CD4-positive, alpha-beta memory T cell (primary cell): Measurements from ENCODE around the gene ZBTB16. TPM values are rescaled to one million over a fixed set of nuclear protein-coding genes. Genes with fewer than 3 reads are reported as not detected.

ENCODE experiments used
- CTCF ChIA-PET: fragments of 350-600 bp; sonication (Branson Sonifier 250); formaldehyde crosslinking; loops from one replicate; lab custom pipeline; 2021; ENCODE audit warnings: inconsistent platforms; ENCODE audit not compliant: partially characterized antibody; lab: Charles Lee
- POLR2A ChIA-PET: fragments of 350-600 bp; sonication (Branson Sonifier 250); formaldehyde crosslinking; loops from one replicate; lab custom pipeline; 2021; ENCODE audit not compliant: partially characterized antibody; lab: Charles Lee
- DNase-seq, 5 donors: peaks; one replicate each; pipeline versions ENCODE4 v3.0.0 to v3.0.0-alpha.2; 2020 to 2022; ENCODE audit warnings: mixed read lengths in 1 of 5
- H3K27ac ChIP-seq: one replicate; pipeline ENCODE4 v1.7.0; 2013; ENCODE audit warnings: low read depth, low read length
- H3K27me3 ChIP-seq: 2 replicates; pipeline ENCODE4 v1.7.0; 2013; ENCODE audit warnings: mild to moderate bottlenecking, low read length, moderate library complexity; ENCODE audit not compliant: insufficient read depth
- H3K36me3 ChIP-seq: 2 replicates; pipeline ENCODE4 v1.7.0; 2013; ENCODE audit warnings: mild to moderate bottlenecking, low read length, moderate library complexity; ENCODE audit not compliant: insufficient read depth
- H3K4me1 ChIP-seq: 2 replicates; pipeline ENCODE4 v1.7.0; 2013; ENCODE audit warnings: mild to moderate bottlenecking, low read length, moderate library complexity; ENCODE audit not compliant: insufficient read depth
- H3K4me3 ChIP-seq, 2 donors: one replicate each; pipeline ENCODE4 v1.7.0; 2013; ENCODE audit warnings: low read length in 2 of 2, mild to moderate bottlenecking in 1 of 2
- H3K9me3 ChIP-seq, 2 donors: one replicate each; pipeline ENCODE4 v1.7.0; 2013; ENCODE audit warnings: low read length in 2 of 2, control low read depth in 1 of 2; ENCODE audit not compliant: control insufficient read depth in 1 of 2
- H3K27ac Mint-ChIP-seq, 7 donors: one replicate each; pipeline ENCODE4 v1.8.0; 2020 to 2021; ENCODE audit warnings: mixed read lengths in 7 of 7, mild to moderate bottlenecking in 6 of 7, inconsistent platforms in 3 of 7, moderate library complexity in 3 of 7
- H3K27me3 Mint-ChIP-seq, 2 donors: one replicate each; pipeline ENCODE4 v1.8.0; 2020 to 2021; ENCODE audit warnings: mixed read lengths in 2 of 2
- H3K36me3 Mint-ChIP-seq, 2 donors: one replicate each; pipeline ENCODE4 v1.8.0; 2020 to 2021; ENCODE audit warnings: mixed read lengths in 2 of 2, inconsistent platforms in 1 of 2, mild to moderate bottlenecking in 1 of 2
- H3K4me1 Mint-ChIP-seq, 4 donors: one replicate each; pipeline ENCODE4 v1.8.0; 2020 to 2021; ENCODE audit warnings: mixed read lengths in 4 of 4, mild to moderate bottlenecking in 1 of 4
- H3K4me3 Mint-ChIP-seq, 8 donors: one replicate each; pipeline ENCODE4 v1.8.0; 2020 to 2021; ENCODE audit warnings: mixed read lengths in 8 of 8, mild to moderate bottlenecking in 7 of 8, moderate library complexity in 6 of 8, inconsistent platforms in 3 of 8
- H3K9me3 Mint-ChIP-seq, 8 donors: one replicate each; pipeline ENCODE4 v1.8.0; 2020 to 2021; ENCODE audit warnings: mixed read lengths in 8 of 8, mild to moderate bottlenecking in 5 of 8, inconsistent platforms in 3 of 8, moderate library complexity in 1 of 8
- intact Hi-C: fragments of 100-400 bp; cut with micrococcal nuclease; formaldehyde crosslinking; loops from one replicate; pipeline ENCODE4 v1.15.1; 2023
- polyA plus RNA-seq, 2 donors: library from polyadenylated mRNA; unstranded; fragments of 300-500 nt; fragmentation: Illumina TruSeq; gene quantifications; one replicate each; pipeline ENCODE4 v1.2.3, GENCODE V29; 2021
- total RNA-seq, 2 experiments: library from RNA; stranded (reverse); gene quantifications; one replicate each; pipeline ENCODE4 v1.2.3, GENCODE V29; 2021

The ZBTB16 gene
- total and polyA plus RNA-seq, 4 experiments from 2014 or later = 5.6 to 28.4 (median 8.6) TPM

DNA sequence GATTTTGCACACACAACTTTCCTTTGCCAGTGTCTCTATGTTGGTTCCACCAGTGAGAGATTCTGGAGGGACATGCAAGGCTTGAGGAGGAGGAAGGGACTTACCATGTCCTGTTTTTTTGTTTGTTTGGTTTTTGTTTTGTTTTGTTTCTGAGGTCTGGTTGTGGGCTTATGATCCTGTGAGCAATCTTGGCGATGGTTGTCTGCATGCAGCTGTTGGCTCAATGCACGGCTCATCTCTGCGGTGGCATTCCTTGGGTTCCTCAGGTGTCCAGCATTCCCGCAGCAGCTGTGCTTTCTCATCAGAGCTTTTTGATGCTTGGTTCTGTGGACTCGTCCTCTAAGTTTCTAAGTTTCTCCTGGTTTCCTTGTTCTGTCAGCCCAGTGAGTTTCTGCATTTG, 231.9 kb downstream of the ZBTB16 start:
- CTCF ChIA-PET = interaction anchor here (1.5 kb wide), 1 partner anchor 29 kb away, joined by 3 read pairs; no protein-coding TSS in a partner anchor
- H3K27ac Mint-ChIP-seq = no peak overlapping the region
- no peaks in the 10 kb centered on the region for H3K9me3 Mint-ChIP-seq
- no peak overlapping the region for H3K4me3 ChIP-seq
- H3K27me3 ChIP-seq = no peaks in the 10 kb centered on the region
- no peak for DNase-seq
- no peaks in the 10 kb centered on the region for H3K4me1 Mint-ChIP-seq
- intact Hi-C loops = no loop called here
- no peak overlapping the region for H3K4me3 Mint-ChIP-seq
- H3K4me1 ChIP-seq = no peaks in the 10 kb centered on the region
- H3K36me3 Mint-ChIP-seq = no peaks in the 10 kb centered on the region
- no peak overlapping the region for H3K27ac ChIP-seq
- H3K27me3 Mint-ChIP-seq = peaks cover 4 to 11% of the 10 kb centered on the region in 2 donors
- no peaks in the 10 kb centered on the region for H3K9me3 ChIP-seq
- no peaks in the 10 kb centered on the region for H3K36me3 ChIP-seq
- POLR2A ChIA-PET = no interaction called here

DNA sequence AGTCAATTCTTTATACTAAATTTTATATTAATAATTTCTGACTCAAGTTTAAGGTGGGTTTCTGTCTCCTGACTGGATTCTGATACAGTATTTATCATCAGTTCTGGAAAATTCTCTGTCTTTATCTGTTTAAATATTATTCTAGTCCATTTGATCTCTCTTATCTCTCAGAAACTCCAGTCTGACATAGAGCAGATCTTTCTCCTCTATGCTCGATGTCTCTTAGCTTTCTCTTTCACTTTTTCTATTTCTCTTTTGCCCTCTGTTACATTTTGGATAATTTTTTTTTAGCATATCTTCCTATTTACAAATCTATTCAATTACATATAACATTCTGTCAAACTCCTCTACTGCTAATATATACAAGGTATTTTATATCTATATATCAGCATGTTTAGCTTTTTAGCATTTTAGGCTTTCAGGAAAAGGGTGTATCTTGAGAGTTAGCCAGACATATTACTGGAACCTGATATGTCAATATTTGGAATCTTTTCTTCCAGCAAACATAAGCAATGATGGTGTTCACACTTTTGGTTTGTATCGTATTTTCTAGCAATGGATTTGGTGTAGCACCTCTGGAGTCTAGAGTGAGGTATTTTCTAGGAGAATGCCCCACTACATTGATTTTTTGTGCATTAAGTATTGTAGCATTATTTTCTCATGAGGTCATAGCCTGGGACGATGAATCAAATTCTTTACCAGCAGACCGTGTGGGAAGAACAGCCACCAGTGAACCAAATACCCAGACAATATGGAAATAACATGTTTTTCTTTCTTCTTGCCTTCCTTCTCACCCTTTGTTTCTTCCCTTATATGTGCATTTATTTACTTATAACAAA, 232.6 kb downstream of the ZBTB16 start:
- Mint-ChIP-seq H3K4me3 (peak overlapping the region in 1 of 8 donors; percentile 10), H3K4me1 (no peaks in the 10 kb centered on the region), H3K27ac (no peak overlapping the region), H3K27me3 (peaks cover 4 to 11% of the 10 kb centered on the region in 2 donors), H3K9me3 (no peaks in the 10 kb centered on the region), H3K36me3 (no peaks in the 10 kb centered on the region)
- no peak overlapping the region for H3K4me3 ChIP-seq
- POLR2A ChIA-PET = no interaction called here
- H3K27ac ChIP-seq = no peak overlapping the region
- H3K36me3 ChIP-seq = no peaks in the 10 kb centered on the region
- DNase-seq = no peak
- no peaks in the 10 kb centered on the region for H3K27me3 ChIP-seq
- CTCF ChIA-PET = interaction anchor here (0.5 kb wide), 1 partner anchor 277 kb away, joined by 3 read pairs; no protein-coding TSS in a partner anchor
- no peaks in the 10 kb centered on the region for H3K9me3 ChIP-seq
- no peaks in the 10 kb centered on the region for H3K4me1 ChIP-seq
- intact Hi-C loops = no loop called here

DNA sequence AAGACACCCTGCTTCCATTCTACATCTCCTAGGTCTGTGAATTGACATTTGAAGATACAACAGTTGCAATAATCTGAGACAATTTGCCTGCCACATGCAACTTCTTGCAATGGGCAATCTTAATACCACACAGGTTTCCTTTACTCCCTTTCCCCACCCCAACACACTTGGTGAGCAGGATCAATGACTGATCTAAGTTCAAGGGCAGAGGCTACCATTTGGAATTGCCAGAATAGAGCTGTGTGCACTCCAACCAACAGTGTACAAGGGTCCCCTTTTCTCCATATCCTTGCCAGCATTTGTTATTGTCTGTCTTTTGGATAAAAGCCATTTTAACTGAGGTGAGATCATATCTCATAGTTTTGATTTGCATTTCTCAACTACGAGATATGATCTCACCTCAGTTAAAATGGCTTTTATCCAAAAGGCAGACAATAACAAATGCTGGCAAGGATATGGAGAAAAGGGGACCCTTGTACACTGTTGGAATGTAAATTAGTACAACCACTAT, 233.7 kb downstream of the ZBTB16 start:
- Mint-ChIP-seq H3K27me3 (peaks cover 7 to 10% of the 10 kb centered on the region in 2 donors), H3K4me1 (no peaks in the 10 kb centered on the region), H3K27ac (no peak overlapping the region), H3K36me3 (peaks cover 0 to 2% of the 10 kb centered on the region in 2 donors), H3K4me3 (no peak overlapping the region), H3K9me3 (peaks cover 0 to 3% (median 0%) of the 10 kb centered on the region in 8 donors)
- ChIA-PET CTCF (no interaction called here), POLR2A (no interaction called here)
- no peaks in the 10 kb centered on the region for H3K4me1 ChIP-seq
- H3K36me3 ChIP-seq = no peaks in the 10 kb centered on the region
- no peak for DNase-seq
- no peaks in the 10 kb centered on the region for H3K9me3 ChIP-seq
- intact Hi-C loops = no loop called here
- H3K4me3 ChIP-seq = no peak overlapping the region
- H3K27me3 ChIP-seq = no peaks in the 10 kb centered on the region
- no peak overlapping the region for H3K27ac ChIP-seq

DNA sequence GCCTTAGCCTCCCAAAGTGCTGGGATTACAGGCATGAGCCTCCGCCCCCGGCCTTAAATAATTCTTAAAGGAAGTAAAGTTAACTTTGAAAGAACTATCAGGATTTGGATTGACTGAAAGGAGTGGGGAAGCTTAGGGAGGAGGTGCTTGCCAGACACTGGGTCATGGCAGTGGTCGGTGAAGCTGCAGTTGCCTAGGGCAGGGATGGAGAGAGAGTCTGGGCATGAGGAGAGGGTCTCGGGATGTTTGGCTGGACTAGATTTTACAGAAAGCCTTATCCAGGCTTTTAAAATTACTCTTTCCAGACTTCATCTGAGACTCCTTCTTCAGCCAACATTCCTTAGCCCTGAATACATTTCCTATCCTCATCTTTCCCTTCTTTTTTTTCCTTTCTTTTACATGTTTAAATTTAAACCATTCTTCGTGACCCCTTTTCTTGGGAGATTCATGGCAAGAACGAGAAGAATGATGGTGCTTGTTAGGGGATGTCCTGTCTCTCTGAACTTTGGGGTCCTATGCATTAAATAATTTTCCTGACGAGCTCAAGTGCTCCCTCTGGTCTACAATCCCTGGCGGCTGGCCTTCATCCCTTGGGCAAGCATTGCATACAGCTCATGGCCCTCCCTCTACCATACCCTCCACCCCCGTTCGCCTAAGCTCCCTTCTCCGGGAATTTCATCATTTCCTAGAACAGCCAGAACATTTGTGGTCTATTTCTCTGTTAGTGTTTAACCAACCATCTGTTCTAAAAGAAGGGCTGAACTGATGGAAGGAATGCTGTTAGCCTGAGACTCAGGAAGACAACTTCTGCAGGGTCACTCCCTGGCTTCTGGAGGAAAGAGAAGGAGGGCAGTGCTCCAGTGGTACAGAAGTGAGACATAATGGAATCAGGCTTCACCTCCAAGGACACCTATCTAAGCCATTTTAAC, 236.4 kb downstream of the ZBTB16 start, which contains the start of gene NNMT:
Gene NNMT, plus strand, starts transcription at position 724 of the 929 bp plus-strand sequence. Its CDS starts 158 bp downstream, at position 882.
- no peak within 1 kb of the TSS for H3K4me3 ChIP-seq
- CTCF ChIA-PET = no interaction called here
- H3K9me3 ChIP-seq = no peaks in the 10 kb centered on the region
- H3K36me3 Mint-ChIP-seq = peaks cover 2 to 3% of the 10 kb centered on the region in 2 donors
- no peaks in the 10 kb centered on the region for H3K4me1 Mint-ChIP-seq
- no peaks in the 10 kb centered on the region for H3K4me1 ChIP-seq
- no peak within 1 kb of the TSS for H3K27ac Mint-ChIP-seq
- H3K36me3 ChIP-seq = no peaks in the 10 kb centered on the region
- POLR2A ChIA-PET = no interaction called here
- DNase-seq = no peak
- H3K9me3 Mint-ChIP-seq = peaks cover 0 to 16% (median 10%) of the 10 kb centered on the region in 8 donors
- intact Hi-C loops = no loop called here
- no peak within 1 kb of the TSS for H3K4me3 Mint-ChIP-seq
- H3K27me3 ChIP-seq = no peaks in the 10 kb centered on the region
- peaks cover 7 to 13% of the 10 kb centered on the region in 2 donors for H3K27me3 Mint-ChIP-seq
- no peak within 1 kb of the TSS for H3K27ac ChIP-seq

DNA sequence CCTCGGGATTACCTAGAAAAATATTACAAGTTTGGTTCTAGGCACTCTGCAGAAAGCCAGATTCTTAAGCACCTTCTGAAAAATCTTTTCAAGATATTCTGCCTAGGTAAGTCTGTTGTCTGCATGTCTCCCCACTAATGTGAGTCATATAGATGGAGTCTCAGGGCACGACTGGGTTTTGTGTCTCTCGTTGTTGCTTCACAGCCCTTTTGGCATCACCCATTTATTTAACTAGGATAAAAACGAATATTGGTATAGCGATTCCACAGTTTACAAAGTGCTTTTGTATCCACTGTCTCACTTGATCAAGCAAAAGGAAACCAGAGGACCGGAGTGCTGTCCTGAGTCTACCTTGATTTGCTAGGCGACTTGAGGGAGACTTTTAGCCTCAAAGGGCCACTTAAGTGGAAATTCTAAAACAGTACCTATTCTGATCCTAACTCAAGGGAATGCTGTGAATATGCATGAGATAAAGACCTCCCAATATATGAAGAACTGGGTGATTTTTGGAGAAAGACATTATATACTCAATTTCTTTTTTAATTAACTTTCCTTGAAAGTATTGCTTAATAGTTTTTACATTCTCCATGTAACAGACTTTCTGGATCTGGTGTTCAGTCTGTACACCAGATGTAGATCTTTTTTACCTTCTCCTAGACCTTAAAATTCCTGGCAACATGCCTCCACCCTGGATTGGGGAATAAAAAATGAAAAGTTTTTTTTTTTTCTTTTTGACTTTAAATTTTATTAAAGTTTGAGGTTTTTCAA, 237.3 kb downstream of the ZBTB16 start:
- Histone ChIP-seq H3K27me3 (no peaks in the 10 kb centered on the region), H3K4me3 (no peak overlapping the region), H3K27ac (no peak overlapping the region), H3K9me3 (no peaks in the 10 kb centered on the region), H3K36me3 (no peaks in the 10 kb centered on the region), H3K4me1 (no peaks in the 10 kb centered on the region)
- Mint-ChIP-seq H3K4me3 (no peak overlapping the region), H3K9me3 (peaks cover 0 to 21% (median 10%) of the 10 kb centered on the region in 8 donors), H3K27me3 (peaks cover 7 to 13% of the 10 kb centered on the region in 2 donors), H3K36me3 (peaks cover 2 to 3% of the 10 kb centered on the region in 2 donors), H3K27ac (no peak overlapping the region), H3K4me1 (no peaks in the 10 kb centered on the region)
- ChIA-PET POLR2A (no interaction called here), CTCF (no interaction called here)
- intact Hi-C loops = no loop called here
- DNase-seq = no peak

DNA sequence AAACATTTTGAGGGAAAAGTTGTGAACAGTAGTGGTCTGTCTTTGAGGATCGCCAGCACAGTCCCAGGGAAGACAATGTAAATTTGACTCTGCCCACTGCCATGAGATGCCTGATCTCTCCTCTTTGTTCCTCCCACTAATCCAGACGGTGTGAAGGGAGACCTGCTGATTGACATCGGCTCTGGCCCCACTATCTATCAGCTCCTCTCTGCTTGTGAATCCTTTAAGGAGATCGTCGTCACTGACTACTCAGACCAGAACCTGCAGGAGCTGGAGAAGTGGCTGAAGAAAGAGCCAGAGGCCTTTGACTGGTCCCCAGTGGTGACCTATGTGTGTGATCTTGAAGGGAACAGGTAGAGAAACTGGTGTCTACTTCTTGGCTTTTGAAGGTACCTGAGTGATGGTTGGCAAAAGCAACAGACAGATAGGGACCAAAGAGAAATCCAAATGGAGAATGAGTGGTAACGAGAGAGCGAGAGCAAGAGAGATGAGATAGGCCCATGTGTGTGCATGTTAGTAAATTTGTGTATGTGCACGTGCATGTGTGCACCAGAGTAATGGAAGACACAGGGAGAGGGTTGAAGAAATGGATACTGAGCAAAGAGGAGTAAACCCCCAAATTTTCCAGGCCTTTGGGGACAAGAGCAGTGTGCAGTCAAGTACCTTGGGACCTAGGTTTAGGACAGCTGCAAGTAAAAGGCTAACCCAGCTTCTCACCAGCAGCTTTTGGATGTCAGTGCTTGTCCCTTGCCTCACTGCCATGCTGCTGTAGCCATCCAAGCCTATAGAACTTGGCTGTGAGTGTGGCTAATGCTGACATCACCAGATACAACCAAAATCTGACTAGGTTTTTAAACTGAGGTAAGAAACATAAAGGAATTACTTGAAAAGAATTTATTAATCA, 238.5 kb downstream of the ZBTB16 start:
- Mint-ChIP-seq H3K4me3 (no peak overlapping the region), H3K9me3 (peaks cover 0 to 24% (median 11%) of the 10 kb centered on the region in 8 donors), H3K27ac (no peak overlapping the region), H3K36me3 (peaks cover 2 to 3% of the 10 kb centered on the region in 2 donors), H3K27me3 (peaks cover 5 to 15% of the 10 kb centered on the region in 2 donors), H3K4me1 (no peaks in the 10 kb centered on the region)
- Histone ChIP-seq H3K36me3 (no peaks in the 10 kb centered on the region), H3K4me3 (no peak overlapping the region), H3K9me3 (no peaks in the 10 kb centered on the region), H3K4me1 (no peaks in the 10 kb centered on the region), H3K27ac (no peak overlapping the region), H3K27me3 (no peaks in the 10 kb centered on the region)
- POLR2A ChIA-PET = no interaction called here
- intact Hi-C loops = no loop called here
- no peak for DNase-seq
- CTCF ChIA-PET = no interaction called here
